Heart left ventricle (tissue), 16 donors: ENCODE results near the gene ZNF79. TPM values are rescaled to one million over a fixed set of nuclear protein-coding genes. Genes with fewer than 3 reads are reported as not detected.

Source experiments
- ATAC-seq, 4 donors: fragments of 200-7000 bp; cut with Tn5 transposase; one replicate each; pipeline ENCODE4 v1.9.1; 2020 to 2022; ENCODE audit warnings: moderate library complexity in 4 of 4, mild to moderate bottlenecking in 3 of 4, moderate number of reproducible peaks in 1 of 4
- DNase-seq, 5 donors: peaks; one replicate each; pipeline ENCODE4 v3.0.0-alpha.2; 2020
- H3K27ac ChIP-seq, 12 donors: fragments of 200-600 bp; sonication (generic) in 4 of 12; one replicate each; pipeline versions ENCODE4 v1.5.0 to v1.8.0; 2016 to 2022; ENCODE audit warnings: mild to moderate bottlenecking in 2 of 12
- H3K27me3 ChIP-seq, 9 donors: fragments of 200-600 bp; sonication (generic) in 2 of 9; one replicate each; pipeline versions ENCODE4 v1.5.1 to v1.8.0; 2016 to 2022; ENCODE audit warnings: mild to moderate bottlenecking in 3 of 9
- H3K36me3 ChIP-seq, 9 donors: fragments of 200-600 bp; sonication (generic) in 2 of 9; one replicate each; pipeline versions ENCODE4 v1.5.0 to v1.8.0; 2018 to 2022; ENCODE audit warnings: mild to moderate bottlenecking in 2 of 9
- H3K4me1 ChIP-seq, 12 donors: fragments of 200-600 bp; sonication (generic) in 4 of 12; one replicate each; pipeline versions ENCODE4 v1.5.0 to v1.8.0; 2016 to 2022; ENCODE audit warnings: mild to moderate bottlenecking in 3 of 12
- H3K4me3 ChIP-seq, 12 donors: fragments of 200-600 bp; sonication (generic) in 4 of 12; one replicate each; pipeline versions ENCODE4 v1.5.0 to v1.8.0; 2017 to 2022; ENCODE audit warnings: mild to moderate bottlenecking in 9 of 12, moderate library complexity in 4 of 12
- H3K9me3 ChIP-seq, 12 donors: fragments of 200-600 bp; sonication (generic) in 4 of 12; one replicate each; pipeline versions ENCODE4 v1.5.0 to v1.8.0; 2016 to 2022; ENCODE audit warnings: mild to moderate bottlenecking in 1 of 12
- POLR2A ChIP-seq, 2 donors: fragments of 450-650 bp; IDR thresholded peaks; one replicate each; pipeline ENCODE4 v1.6.1; 2017; ENCODE audit warnings: antibody characterized with exemption in 2 of 2, mild to moderate bottlenecking in 2 of 2, moderate library complexity in 2 of 2
- WGBS, 4 donors: extraction: QIAGEN DNeasy Blood & Tissue Kit in 2 of 4; methylation state at CpG; one replicate each; pipeline versions ENCODE4 v1.1.5 to v1.1.7; 2013 to 2018; 5-methylcytosine and 5-hydroxymethylcytosine counted together
- intact Hi-C, 10 donors: fragments of 100-400 bp; cut with DNase I; formaldehyde crosslinking; loops; one replicate each; pipeline versions ENCODE4 v1.11.1 to v1.14.2; 2022
- polyA plus RNA-seq, 2 donors: library from polyadenylated mRNA; stranded (reverse); fragments of 200-250 nt; gene quantifications; one replicate each; pipeline ENCODE4 v1.2.3, GENCODE V29; 2013
- total RNA-seq, 9 donors: library from RNA; depleted of rRNA in 2 of 9; stranded (reverse); fragments of >200 nt in 2 of 9; fragmentation: NEBNext Ultra II Directional in 3 of 9; extraction: Animal tissue kit (Norgen Biotek cat#: 25700) in 3 of 9; gene quantifications; one replicate each; pipeline versions ENCODE4 v1.1.0 to v1.2.4, GENCODE V29; 2016 to 2023
- TF ChIP-seq, protein P1 (sequence below), 12 donors: fragments of 200-600 bp; sonication (generic) in 4 of 12; IDR thresholded peaks; one replicate each; pipeline versions ENCODE4 v1.5.0 to v1.8.0; 2018 to 2022; ENCODE audit warnings: antibody characterized with exemption in 12 of 12, mild to moderate bottlenecking in 5 of 12
- donor health status: ischemic (EF 13 %, LVEDD 7.1; RV severe dilation, severe dysfunction).
- donor health status: healthy with polysubstance abuse.
- donor health status: DM: no; HTN: yes; CAD: no.
- donor health status: DM: no; HTN: no; CAD: no.
- donor health status: ischemic (EF 25% LVEDD 6.9; RV normal size, moderate dysfunction).
- donor health status: ischemic (EF 25% LVEDD 5.7; RV mildly dilated, moderate dysfunction).
- donor health status: healthy.
- donor health status: DM: yes; HTN: yes; CAD: no.
- donor health status: ischemic (EF 35%, LVEDD 5.7; RV mildly dilated, moderate dysfunction).
- donor health status: nonischemic (EF 11% LVEDD 7.7; RV severe dilation, severe dysfunction).
- donor health status: DM: yes; HTN: yes; CAD: no.
- donor health status: PGD.
- donor health status: ischemic (EF 29% LVEDD 5.4; RV normal size, mild dysfunction).
- donor health status: nonischemic (EF 23%, LVEDD 6.1; RV moderate dilation, normal function).

ZNF79 gene
- total and polyA plus RNA-seq, 11 donors, result 3.1 to 7.4 (median 5.6) TPM

DNA sequence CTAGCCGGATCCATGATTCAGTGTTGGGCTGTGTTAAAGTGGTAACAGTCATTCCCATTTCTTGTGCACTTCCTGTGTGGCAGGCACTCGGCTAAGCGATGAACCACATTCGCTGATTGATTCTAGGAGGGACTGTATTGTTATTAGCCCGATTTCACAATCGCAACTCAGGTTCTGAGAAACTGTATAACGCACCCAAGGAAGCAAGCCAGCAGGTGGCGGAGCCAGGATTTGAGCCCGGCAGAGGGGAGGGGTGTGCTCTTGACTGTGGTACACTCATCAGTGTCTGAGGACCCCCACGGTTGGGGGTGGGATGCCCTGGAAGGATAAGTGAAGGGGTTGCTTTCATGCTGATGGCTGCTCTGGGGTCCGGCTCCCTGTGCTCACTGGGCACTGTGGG is 61.8 kb downstream of the ZNF79 start:
- WGBS, 4 donors, result 85 to 91% (median 88%) methylated on average over 11 of the region's 11 CpGs
- H3K36me3 ChIP-seq, result peaks cover 2 to 99% (median 91%) of the 10 kb centered on the region in 9 donors
- no peak overlapping the region for H3K27ac ChIP-seq
- intact Hi-C loops, result loop anchor here in 1 of 10 donors (10.0 kb wide), 1 partner anchor 399 kb away; no protein-coding TSS in a partner anchor
- no peaks in the 10 kb centered on the region for H3K27me3 ChIP-seq
- TF ChIP-seq, protein P1, sequence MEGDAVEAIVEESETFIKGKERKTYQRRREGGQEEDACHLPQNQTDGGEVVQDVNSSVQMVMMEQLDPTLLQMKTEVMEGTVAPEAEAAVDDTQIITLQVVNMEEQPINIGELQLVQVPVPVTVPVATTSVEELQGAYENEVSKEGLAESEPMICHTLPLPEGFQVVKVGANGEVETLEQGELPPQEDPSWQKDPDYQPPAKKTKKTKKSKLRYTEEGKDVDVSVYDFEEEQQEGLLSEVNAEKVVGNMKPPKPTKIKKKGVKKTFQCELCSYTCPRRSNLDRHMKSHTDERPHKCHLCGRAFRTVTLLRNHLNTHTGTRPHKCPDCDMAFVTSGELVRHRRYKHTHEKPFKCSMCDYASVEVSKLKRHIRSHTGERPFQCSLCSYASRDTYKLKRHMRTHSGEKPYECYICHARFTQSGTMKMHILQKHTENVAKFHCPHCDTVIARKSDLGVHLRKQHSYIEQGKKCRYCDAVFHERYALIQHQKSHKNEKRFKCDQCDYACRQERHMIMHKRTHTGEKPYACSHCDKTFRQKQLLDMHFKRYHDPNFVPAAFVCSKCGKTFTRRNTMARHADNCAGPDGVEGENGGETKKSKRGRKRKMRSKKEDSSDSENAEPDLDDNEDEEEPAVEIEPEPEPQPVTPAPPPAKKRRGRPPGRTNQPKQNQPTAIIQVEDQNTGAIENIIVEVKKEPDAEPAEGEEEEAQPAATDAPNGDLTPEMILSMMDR (IDR thresholded peaks at IDR 0.05), result no peak
- no peak for TF ChIP-seq POLR2A (IDR thresholded peaks at IDR 0.05)
- no peak overlapping the region for H3K4me3 ChIP-seq
- no peaks in the 10 kb centered on the region for H3K4me1 ChIP-seq
- ATAC-seq (no peak), DNase-seq (no peak)
- H3K9me3 ChIP-seq, result no peaks in the 10 kb centered on the region

DNA sequence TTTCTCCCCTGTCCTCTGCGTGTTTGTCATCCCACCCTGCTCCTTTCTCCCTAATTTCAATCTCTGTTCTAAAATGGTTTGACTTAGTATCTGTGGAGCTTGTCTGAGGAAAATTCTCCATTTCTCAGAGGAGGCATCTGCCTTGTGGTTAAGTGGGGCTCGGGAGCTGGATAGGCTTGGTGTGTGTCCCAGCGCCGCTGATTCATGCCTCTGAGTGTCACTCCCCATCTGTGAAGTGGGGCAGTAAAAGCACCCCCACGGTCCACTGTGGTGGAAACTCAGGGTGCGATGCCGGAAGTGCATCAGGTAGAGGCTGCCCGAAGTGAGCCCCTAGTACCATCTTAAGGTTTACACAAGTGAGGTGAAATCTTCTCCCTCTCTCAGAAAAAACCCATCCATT is 64.8 kb downstream of the ZNF79 start:
- no peak for DNase-seq
- Histone ChIP-seq H3K4me3 (no peak overlapping the region), H3K27ac (no peak overlapping the region), H3K9me3 (no peaks in the 10 kb centered on the region), H3K27me3 (no peaks in the 10 kb centered on the region), H3K36me3 (peaks cover 2 to 100% (median 93%) of the 10 kb centered on the region in 9 donors), H3K4me1 (peaks cover 0 to 11% (median 2%) of the 10 kb centered on the region in 12 donors)
- 81 to 95% (median 86%) methylated on average over 8 of the region's 8 CpGs for WGBS, 4 donors
- intact Hi-C loops, result loop anchor here in 1 of 10 donors (10.0 kb wide), 1 partner anchor 396 kb away; no protein-coding TSS in a partner anchor
- ATAC-seq, result no peak
- TF ChIP-seq POLR2A (IDR thresholded peaks at IDR 0.05), result no peak
- TF ChIP-seq, protein P1 (IDR thresholded peaks at IDR 0.05), result no peak

DNA sequence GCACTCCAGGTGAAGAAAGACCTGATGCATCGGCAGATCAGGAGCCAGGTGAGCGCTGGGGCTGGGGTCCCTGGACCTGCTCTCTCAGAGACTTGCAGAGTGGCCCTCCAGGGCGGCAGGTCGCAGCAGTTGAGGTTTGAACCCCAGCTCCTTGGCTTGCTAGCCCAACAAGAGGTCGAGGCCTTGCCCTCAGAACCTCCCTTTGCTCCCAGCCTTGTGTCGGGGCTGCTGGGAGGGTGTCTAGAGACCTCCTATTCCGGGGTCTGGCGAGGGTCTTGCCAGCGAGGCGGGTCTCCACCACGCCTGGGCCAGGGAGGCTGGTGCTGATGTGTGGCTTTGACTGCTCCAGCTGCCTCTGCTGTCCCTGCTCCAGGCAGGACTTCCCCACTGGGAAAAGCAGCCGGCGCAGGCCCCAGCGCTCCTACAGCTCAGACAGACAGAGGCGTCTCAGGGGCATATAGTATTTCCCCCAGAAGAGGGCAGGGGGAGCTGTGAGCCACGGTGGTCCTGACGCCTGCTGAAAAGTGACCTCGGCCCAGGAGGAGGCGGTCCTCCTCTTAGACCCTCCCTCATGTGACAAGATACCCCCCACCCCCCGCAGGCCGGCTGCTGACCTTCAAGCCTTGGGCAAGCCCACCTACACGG is 65.4 kb downstream of the ZNF79 start:
- peaks cover 0 to 18% (median 7%) of the 10 kb centered on the region in 12 donors for H3K4me1 ChIP-seq
- no peaks in the 10 kb centered on the region for H3K9me3 ChIP-seq
- peaks cover 2 to 100% (median 92%) of the 10 kb centered on the region in 9 donors for H3K36me3 ChIP-seq
- WGBS, 4 donors, result 81 to 85% (median 83%) methylated on average over 14 to 22 of the region's 22 CpGs
- intact Hi-C loops, result loop anchor here in 2 of 10 donors (1.0 to 10.0 kb wide), 2 partner anchors 24 to 395 kb away; no protein-coding TSS in a partner anchor
- DNase-seq (no peak), ATAC-seq (no peak)
- no peak for TF ChIP-seq POLR2A (IDR thresholded peaks at IDR 0.05)
- TF ChIP-seq, protein P1 (IDR thresholded peaks at IDR 0.05), result no peak
- no peak overlapping the region for H3K4me3 ChIP-seq
- H3K27ac ChIP-seq, result no peak overlapping the region
- H3K27me3 ChIP-seq, result no peaks in the 10 kb centered on the region

DNA sequence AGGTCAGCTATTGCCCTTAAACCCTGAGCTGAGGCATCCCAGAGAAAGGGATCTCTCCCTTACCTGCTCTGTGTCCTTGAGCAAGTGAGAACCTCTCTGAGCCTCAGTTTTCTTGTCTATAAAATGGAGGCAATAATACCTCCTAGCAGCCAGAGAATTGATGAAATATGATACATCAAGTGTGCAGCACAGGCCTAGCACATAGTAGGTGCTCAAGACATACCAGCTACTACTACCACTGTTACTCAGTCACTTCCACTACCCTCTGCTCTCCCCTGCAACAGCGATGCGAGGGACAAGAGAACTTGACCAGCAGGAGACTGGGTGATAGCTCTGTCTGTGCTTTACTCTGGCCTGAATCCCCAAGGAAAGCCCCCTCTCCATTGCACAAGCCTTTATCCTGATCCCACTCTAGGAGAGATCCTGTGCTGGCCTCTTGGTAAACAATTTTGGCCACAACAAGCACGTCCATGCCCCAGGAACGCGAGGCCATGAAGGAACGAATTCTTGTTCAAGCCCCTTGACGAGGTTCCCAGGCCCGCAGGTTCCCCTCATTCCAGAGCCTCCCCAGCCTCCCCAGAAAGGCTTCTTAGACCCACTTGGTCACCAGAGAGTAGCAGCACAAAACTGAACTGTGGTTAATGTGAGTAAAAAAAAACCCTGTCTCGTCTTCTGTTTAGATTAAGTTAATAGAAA is 66.5 kb downstream of the ZNF79 start:
- no peaks in the 10 kb centered on the region for H3K27me3 ChIP-seq
- DNase-seq (no peak), ATAC-seq (no peak)
- peaks cover 2 to 95% (median 86%) of the 10 kb centered on the region in 9 donors for H3K36me3 ChIP-seq
- TF ChIP-seq, protein P1 (IDR thresholded peaks at IDR 0.05), result no peak
- no peak for TF ChIP-seq POLR2A (IDR thresholded peaks at IDR 0.05)
- no peak overlapping the region for H3K27ac ChIP-seq
- intact Hi-C loops, result loop anchor here in 1 of 10 donors (1.0 kb wide), 1 partner anchor 25 kb away; no protein-coding TSS in a partner anchor
- H3K4me1 ChIP-seq, result peaks cover 0 to 29% (median 11%) of the 10 kb centered on the region in 12 donors
- H3K4me3 ChIP-seq, result no peak overlapping the region
- 90 to 95% (median 94%) methylated on average over 9 of the region's 9 CpGs for WGBS, 4 donors
- H3K9me3 ChIP-seq, result no peaks in the 10 kb centered on the region
